H1 (cell line): ENCODE measurements around the gene ALDH7A1. TPM values are rescaled to one million over a fixed set of nuclear protein-coding genes. Genes with fewer than 3 reads are reported as not detected.

Experiments
- CTCF ChIA-PET: fragments of 300-600 bp; sonication (Branson Sonifier 250); formaldehyde crosslinking; loops from one replicate; lab custom pipeline; 2021; ENCODE audit not compliant: partially characterized antibody; lab: Charles Lee
- POLR2A ChIA-PET: fragments of 300-600 bp; sonication (Branson Sonifier 250); formaldehyde crosslinking; loops from one replicate; lab custom pipeline; 2021; ENCODE audit warnings: inconsistent platforms; ENCODE audit not compliant: partially characterized antibody; lab: Charles Lee
- DNase-seq, 2 experiments: peaks; one replicate each; pipeline versions ENCODE4 v3.0.0 to v3.0.0-alpha.2; 2010 to 2022; ENCODE audit warnings: low spot score in 2 of 2, low read depth in 1 of 2, mixed read lengths in 1 of 2
- FAIRE-seq: peaks from 2 replicates; lab custom pipeline; 2011; peaks lifted over from hg19 to GRCh38; lab: Jason Lieb, UNC
- H2AFZ ChIP-seq: 2 replicates; pipeline ENCODE4 v1.8.1; 2012; ENCODE audit warnings: low read length, inconsistent platforms
- H2AK5ac ChIP-seq: 2 replicates; pipeline ENCODE4 v1.6.1; 2013; ENCODE audit warnings: low read depth, low read length
- H2BK120ac ChIP-seq: replicated peaks from 2 replicates; pipeline ENCODE3; 2013; ENCODE audit warnings: low read depth, low read length, inconsistent platforms
- H2BK12ac ChIP-seq: 2 replicates; pipeline ENCODE4 v1.6.1; 2013; ENCODE audit warnings: low read depth, low read length
- H2BK15ac ChIP-seq: 2 replicates; pipeline ENCODE4 v1.6.1; 2013; ENCODE audit warnings: low read length
- H2BK20ac ChIP-seq: 2 replicates; pipeline ENCODE4 v1.6.1; 2013; ENCODE audit warnings: low read length
- H2BK5ac ChIP-seq: 2 replicates; pipeline ENCODE4 v1.6.1; 2013; ENCODE audit warnings: low read depth, low read length
- H3K14ac ChIP-seq: 2 replicates; pipeline ENCODE4 v1.6.1; 2013; ENCODE audit warnings: inconsistent platforms; ENCODE audit not compliant: insufficient read length
- H3K18ac ChIP-seq: 2 replicates; pipeline ENCODE4 v1.6.1; 2013; ENCODE audit warnings: low read length; ENCODE audit errors: extremely low read depth
- H3K23ac ChIP-seq: 2 replicates; pipeline ENCODE4 v1.6.1; 2013; ENCODE audit warnings: inconsistent platforms; ENCODE audit not compliant: insufficient read length
- H3K23me2 ChIP-seq: 2 replicates; pipeline ENCODE4 v1.6.1; 2013; ENCODE audit warnings: low read depth, low read length
- H3K27ac ChIP-seq: 2 replicates; pipeline ENCODE4 v1.6.1; 2011; ENCODE audit warnings: low read depth, low read length, inconsistent platforms
- H3K27me3 ChIP-seq, 4 experiments: replicated peaks in 1 of 4; 1 replicate in 1 of 4; 2 replicates in 3 of 4; pipeline versions ENCODE4 v1.6.1 to v1.8.1; 2011 to 2013; ENCODE audit warnings: low read length in 3 of 4, mild to moderate bottlenecking in 3 of 4, inconsistent platforms in 2 of 4, mixed read lengths in 2 of 4, moderate library complexity in 1 of 4; ENCODE audit not compliant: control insufficient read depth in 3 of 4, insufficient read depth in 3 of 4; ENCODE audit errors: extremely low read depth in 1 of 4
- H3K36me3 ChIP-seq, 4 experiments: 2 replicates each; pipeline versions ENCODE4 v1.6.1 to v1.8.1; 2011 to 2013; ENCODE audit warnings: mild to moderate bottlenecking in 4 of 4, low read length in 3 of 4, moderate library complexity in 2 of 4, control low read depth in 1 of 4, inconsistent platforms in 1 of 4; ENCODE audit not compliant: insufficient read depth in 4 of 4, control insufficient read depth in 2 of 4
- H3K4ac ChIP-seq: replicated peaks from 2 replicates; pipeline ENCODE3; 2013; ENCODE audit warnings: low read length, low read depth, mixed read lengths, inconsistent platforms; ENCODE audit not compliant: insufficient read length
- H3K4me1 ChIP-seq, 4 experiments: replicated peaks in 1 of 4; 1 replicate in 1 of 4; 2 replicates in 3 of 4; pipeline versions ENCODE4 v1.6.1 to v1.8.1; 2011 to 2013; ENCODE audit warnings: low read length in 3 of 4, inconsistent platforms in 2 of 4, mixed read lengths in 1 of 4; ENCODE audit not compliant: insufficient read depth in 4 of 4, control insufficient read depth in 3 of 4
- H3K4me2 ChIP-seq, 2 experiments: 2 replicates each; pipeline versions ENCODE4 v1.6.1 to v1.8.1; 2011 to 2013; ENCODE audit warnings: low read depth in 2 of 2, low read length in 2 of 2, control low read depth in 1 of 2, inconsistent platforms in 1 of 2, mild to moderate bottlenecking in 1 of 2; ENCODE audit not compliant: insufficient read depth in 1 of 2
- H3K4me3 ChIP-seq, 4 experiments: fragments of 200-600, 300-600 bp in 1 of 4; sonication (generic), shearing (Covaris generic), sonication (Bioruptor Twin) in 1 of 4; 2 replicates each; pipeline versions ENCODE4 v1.5.1 to v1.8.1; 2011 to 2016; ENCODE audit warnings: low read length in 4 of 4, low read depth in 3 of 4, control low read depth in 2 of 4, inconsistent platforms in 2 of 4, mild to moderate bottlenecking in 2 of 4, mixed read lengths in 1 of 4, moderate library complexity in 1 of 4; ENCODE audit not compliant: insufficient read depth in 2 of 4; ENCODE audit errors: extremely low read depth in 1 of 4
- H3K56ac ChIP-seq: replicated peaks from 2 replicates; pipeline ENCODE3; 2013; ENCODE audit warnings: low read depth, mild to moderate bottlenecking, mixed read lengths, low read length, inconsistent platforms; ENCODE audit not compliant: insufficient read length
- H3K79me1 ChIP-seq: 2 replicates; pipeline ENCODE4 v1.6.1; 2013; ENCODE audit warnings: low read depth, low read length, control low read depth
- H3K79me2 ChIP-seq, 2 experiments: 2 replicates each; pipeline versions ENCODE4 v1.6.1 to v1.8.1; 2012 to 2013; ENCODE audit warnings: low read length in 2 of 2, mild to moderate bottlenecking in 2 of 2, inconsistent platforms in 1 of 2; ENCODE audit not compliant: insufficient read depth in 2 of 2, control insufficient read depth in 1 of 2
- H3K9ac ChIP-seq, 4 experiments: replicated peaks in 1 of 4; 1 replicate in 1 of 4; 2 replicates in 3 of 4; pipeline versions ENCODE4 v1.6.1 to v1.8.1; 2011 to 2013; ENCODE audit warnings: low read depth in 3 of 4, low read length in 3 of 4, control low read depth in 2 of 4, mild to moderate bottlenecking in 2 of 4, moderate library complexity in 2 of 4, inconsistent platforms in 1 of 4; ENCODE audit errors: extremely low read depth in 1 of 4
- H3K9me3 ChIP-seq, 2 experiments: 2 replicates each; pipeline versions ENCODE4 v1.6.1 to v1.8.1; 2012 to 2013; ENCODE audit warnings: mild to moderate bottlenecking in 2 of 2, moderate library complexity in 2 of 2, control low read depth in 1 of 2, inconsistent platforms in 1 of 2, low read depth in 1 of 2, low read length in 1 of 2, mixed read lengths in 1 of 2; ENCODE audit not compliant: insufficient read depth in 2 of 2
- H4K20me1 ChIP-seq, 2 experiments: replicated peaks in 1 of 2; 2 replicates each; pipeline versions ENCODE3 to v1.8.1; 2011 to 2013; ENCODE audit warnings: inconsistent platforms in 2 of 2, low read length in 2 of 2, mild to moderate bottlenecking in 1 of 2; ENCODE audit not compliant: insufficient read depth in 2 of 2, control insufficient read depth in 1 of 2
- H4K5ac ChIP-seq: 2 replicates; pipeline ENCODE4 v1.6.1; 2013; ENCODE audit warnings: low read length, low read depth, mixed read lengths, inconsistent platforms; ENCODE audit not compliant: insufficient read length
- H4K8ac ChIP-seq: 2 replicates; pipeline ENCODE4 v1.8.0; 2013; ENCODE audit warnings: mild to moderate bottlenecking, moderate library complexity, low read length, inconsistent platforms; ENCODE audit not compliant: insufficient read depth; ENCODE audit errors: extremely low read depth
- H4K91ac ChIP-seq: replicated peaks from 2 replicates; pipeline ENCODE3; 2013; ENCODE audit warnings: low read length, mixed read lengths, inconsistent platforms; ENCODE audit not compliant: insufficient read length
- ASH2L ChIP-seq: fragments of 200-600, 300-600 bp; sonication (generic); IDR thresholded peaks from one replicate; pipeline ENCODE4 v1.7.1; 2017; ENCODE audit warnings: low read length
- BACH1 ChIP-seq: IDR thresholded peaks from 2 replicates; pipeline ENCODE4 v1.6.1; 2012; ENCODE audit warnings: low read length, improper control_type of control experiment
- HDAC6 ChIP-seq: IDR thresholded peaks from one replicate; pipeline ENCODE4 v1.7.1; 2012; ENCODE audit warnings: low read depth, mild to moderate bottlenecking, inconsistent platforms, low read length, moderate library complexity
- MAX ChIP-seq: IDR thresholded peaks from 2 replicates; pipeline ENCODE4 v1.6.1; 2012; ENCODE audit warnings: inconsistent platforms
- NANOG ChIP-seq: IDR thresholded peaks from 2 replicates; pipeline ENCODE4 v1.6.1; 2011; ENCODE audit warnings: low read length, low read depth, mild to moderate bottlenecking, inconsistent platforms; ENCODE audit not compliant: insufficient read depth, poor library complexity, severe bottlenecking
- POU5F1 ChIP-seq: IDR thresholded peaks from 2 replicates; pipeline ENCODE4 v1.6.1; 2011; ENCODE audit warnings: low read depth, mild to moderate bottlenecking, low read length, moderate library complexity
- SP1 ChIP-seq: IDR thresholded peaks from 2 replicates; pipeline ENCODE4 v1.6.1; 2011; ENCODE audit warnings: low read depth, low read length
- SRF ChIP-seq: IDR thresholded peaks from 2 replicates; pipeline ENCODE4 v1.6.1; 2011; ENCODE audit warnings: mild to moderate bottlenecking, low read depth, low read length, moderate library complexity
- SUZ12 ChIP-seq: fragments of 200-600 bp; sonication (generic); IDR thresholded peaks from 2 replicates; pipeline ENCODE4 v1.6.1; 2012; ENCODE audit warnings: mild to moderate bottlenecking, inconsistent platforms, low read length, moderate library complexity, mixed read lengths
- USF2 ChIP-seq: IDR thresholded peaks from 2 replicates; pipeline ENCODE4 v1.6.1; 2011; ENCODE audit warnings: low read length, improper control_type of control experiment
- YY1 ChIP-seq: IDR thresholded peaks from 2 replicates; pipeline ENCODE4 v1.6.1; 2011; ENCODE audit warnings: low read depth, mild to moderate bottlenecking, low read length
- WGBS, 2 experiments: shearing (Covaris generic) in 1 of 2; methylation state at CpG; one replicate each; pipeline versions ENCODE4 v1.1.6 to v1.1.7; 2013 to 2015; ENCODE audit warnings: low lambda C conversion rate in 2 of 2, mixed read lengths in 2 of 2, inconsistent platforms in 1 of 2, low coverage in 1 of 2, missing lambda C conversion rate in 1 of 2; ENCODE audit not compliant: insufficient replicate concordance in 2 of 2, insufficient coverage in 1 of 2, insufficient read length in 1 of 2; ENCODE audit errors: extremely low coverage in 1 of 2, missing lambda C conversion rate in 1 of 2; 5-methylcytosine and 5-hydroxymethylcytosine counted together
- polyA plus RNA-seq, 7 experiments: library from polyadenylated mRNA; depleted of rRNA in 3 of 7; stranded (reverse) in 5 of 7; unstranded in 2 of 7; fragments of >200 nt in 5 of 7; fragments of 200-250 nt in 2 of 7; gene quantifications; 1 replicate in 5 of 7; 2 replicates in 1 of 7; 4 replicates in 1 of 7; pipeline versions ENCODE4 v1.2.1 to v1.2.3, GENCODE V29; 2011 to 2013; ENCODE audit warnings: missing spikeins in 2 of 7, mixed read lengths in 2 of 7
- total RNA-seq: library from RNA; stranded (reverse); fragmentation: NEBNext Ultra II Directional; extraction: Animal tissue kit (Norgen Biotek cat#: 25700); gene quantifications from 2 replicates; pipeline ENCODE4 v1.2.1, GENCODE V29; 2021

The ALDH7A1 gene
- total and polyA plus RNA-seq, 2 of the 8 experiments (the other 6 are each of a cell fraction or from before 2014, with no cell fraction given) = 99.6 to 225 TPM

GRCh38 chr5:126527158-126527557, 67.9 kb downstream of the ALDH7A1 start:
- Histone ChIP-seq H2BK5ac (no peak overlapping the region), H3K9ac (no peak overlapping the region), H3K79me1 (no peaks in the 10 kb centered on the region), H3K14ac (no peak overlapping the region), H3K4me1 (no peaks in the 10 kb centered on the region), H3K4ac (no peak overlapping the region), H3K23me2 (no peaks in the 10 kb centered on the region), H4K91ac (no peak overlapping the region), H3K9me3 (no peaks in the 10 kb centered on the region), H2AK5ac (no peak overlapping the region), H3K4me2 (no peak overlapping the region), H3K4me3 (no peak overlapping the region), H3K18ac (no peak overlapping the region), H2AFZ (no peak overlapping the region), H4K20me1 (no peaks in the 10 kb centered on the region), H2BK12ac (no peak overlapping the region), H2BK15ac (no peak overlapping the region), H3K56ac (no peak overlapping the region), H4K5ac (no peak overlapping the region), H4K8ac (no peak overlapping the region), H3K79me2 (no peaks in the 10 kb centered on the region), H2BK120ac (no peak overlapping the region), H3K27ac (no peak overlapping the region), H2BK20ac (no peak overlapping the region), H3K23ac (no peak overlapping the region), H3K27me3 (no peaks in the 10 kb centered on the region), H3K36me3 (no peaks in the 10 kb centered on the region)
- ChIA-PET CTCF (interaction anchor here (0.6 to 5.1 kb wide), 4 partner anchors 11 to 172 kb away, joined by 3 to 21 read pairs (median 4); no protein-coding TSS in a partner anchor), POLR2A (no interaction called here)
- DNase-seq (peak in 1 of 2 experiments; percentile 20), FAIRE-seq (no peak)
- TF ChIP-seq USF2 (no peak), MAX (no peak), SRF (no peak), SUZ12 (no peak), HDAC6 (no peak), YY1 (no peak), ASH2L (no peak), SP1 (no peak), NANOG (no peak), POU5F1 (no peak), BACH1 (no peak)
- 71% methylated on average over 1 of the region's 1 CpG; no CpG with 5 or more reads in 1 of the 2 experiments for WGBS, 2 experiments
